Ishikawa (cell line): ENCODE data around the gene WFDC1.

Experiments used
- CEBPB ChIP-seq: IDR thresholded peaks from 2 replicates; pipeline ENCODE4 v1.6.1; 2012
- EGR1 ChIP-seq: IDR thresholded peaks from 2 replicates; pipeline ENCODE4 v1.6.1; 2012
- EP300 ChIP-seq: IDR thresholded peaks from 2 replicates; pipeline ENCODE4 v1.6.1; 2012; ENCODE audit warnings: borderline replicate concordance
- FOXM1 ChIP-seq: IDR thresholded peaks from 2 replicates; pipeline ENCODE4 v1.6.1; 2012; ENCODE audit warnings: low read depth, borderline replicate concordance
- MAX ChIP-seq: IDR thresholded peaks from 2 replicates; pipeline ENCODE4 v1.6.1; 2012
- NFIC ChIP-seq: IDR thresholded peaks from 2 replicates; pipeline ENCODE4 v1.6.1; 2012
- REST ChIP-seq: IDR thresholded peaks from 2 replicates; pipeline ENCODE4 v1.6.1; 2012; ENCODE audit warnings: low read depth, mild to moderate bottlenecking
- YY1 ChIP-seq: IDR thresholded peaks from 2 replicates; pipeline ENCODE4 v1.6.1; 2012; ENCODE audit warnings: low read depth
- ZBTB7A ChIP-seq: IDR thresholded peaks from 2 replicates; pipeline ENCODE4 v1.6.1; 2012; ENCODE audit warnings: low read depth
- TF ChIP-seq, protein P1 (sequence below): IDR thresholded peaks from 2 replicates; pipeline ENCODE4 v1.6.1; 2012

- TF ChIP-seq EP300 (no peak), REST (no peak), MAX (no peak), YY1 (no peak), NFIC (no peak), CEBPB (no peak), EGR1 (no peak), FOXM1 (no peak), ZBTB7A (no peak)
- TF ChIP-seq, protein P1, sequence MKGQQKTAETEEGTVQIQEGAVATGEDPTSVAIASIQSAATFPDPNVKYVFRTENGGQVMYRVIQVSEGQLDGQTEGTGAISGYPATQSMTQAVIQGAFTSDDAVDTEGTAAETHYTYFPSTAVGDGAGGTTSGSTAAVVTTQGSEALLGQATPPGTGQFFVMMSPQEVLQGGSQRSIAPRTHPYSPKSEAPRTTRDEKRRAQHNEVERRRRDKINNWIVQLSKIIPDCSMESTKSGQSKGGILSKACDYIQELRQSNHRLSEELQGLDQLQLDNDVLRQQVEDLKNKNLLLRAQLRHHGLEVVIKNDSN: no peak
These were observed 48.0 kb upstream of the WFDC1 start for GRCh38 chr16:84246679-84247077.
